Small intestine (tissue), 7 donors: ENCODE data around the gene SPRED2. TPM values are rescaled to one million over a fixed set of nuclear protein-coding genes. Genes with fewer than 3 reads are reported as not detected.
"Not testable (repeated sequence)": the region's sequence is repeated elsewhere in the genome, so short reads cannot be mapped to it uniquely, and the experiment has no call there.

ENCODE experiments used
- DNase-seq, 2 donors: peaks; one replicate each; pipeline versions ENCODE4 v3.0.0 to v3.0.0-alpha.2; 2013
- FAIRE-seq: peaks from 2 replicates; lab custom pipeline; 2012; peaks lifted over from hg19 to GRCh38; lab: Jason Lieb, UNC
- H3K27ac ChIP-seq, 3 donors: one replicate each; pipeline ENCODE4 v1.5.1; 2013; ENCODE audit warnings: low read length in 2 of 3, mild to moderate bottlenecking in 2 of 3, control low read depth in 1 of 3, inconsistent platforms in 1 of 3, low read depth in 1 of 3, moderate library complexity in 1 of 3
- H3K27me3 ChIP-seq, 3 donors: one replicate each; pipeline ENCODE4 v1.6.1; 2013; ENCODE audit warnings: low read length in 3 of 3, inconsistent platforms in 1 of 3; ENCODE audit not compliant: control insufficient read depth in 3 of 3, insufficient read depth in 3 of 3
- H3K36me3 ChIP-seq, 3 donors: one replicate each; pipeline ENCODE4 v1.6.1; 2013; ENCODE audit warnings: low read length in 3 of 3, inconsistent platforms in 1 of 3, low read depth in 1 of 3, mild to moderate bottlenecking in 1 of 3, moderate library complexity in 1 of 3; ENCODE audit not compliant: control insufficient read depth in 3 of 3, insufficient read depth in 2 of 3
- H3K4me1 ChIP-seq, 3 donors: one replicate each; pipeline ENCODE4 v1.6.1; 2013; ENCODE audit warnings: low read length in 2 of 3, inconsistent platforms in 1 of 3, low read depth in 1 of 3, mild to moderate bottlenecking in 1 of 3, moderate library complexity in 1 of 3; ENCODE audit not compliant: control insufficient read depth in 3 of 3, insufficient read depth in 2 of 3
- H3K4me3 ChIP-seq, 3 donors: one replicate each; pipeline ENCODE4 v1.5.1; 2013; ENCODE audit warnings: low read length in 3 of 3, control low read depth in 1 of 3, inconsistent platforms in 1 of 3, low read depth in 1 of 3, mild to moderate bottlenecking in 1 of 3, moderate library complexity in 1 of 3
- H3K9me3 ChIP-seq, 2 donors: one replicate each; pipeline ENCODE4 v1.6.1; 2013; ENCODE audit warnings: low read depth in 1 of 2, low read length in 1 of 2; ENCODE audit not compliant: control insufficient read depth in 2 of 2, insufficient read depth in 1 of 2
- WGBS, 3 donors: extraction: QIAGEN DNeasy Blood & Tissue Kit; methylation state at CpG; one replicate each; pipeline ENCODE4 v1.1.7; 2013; 5-methylcytosine and 5-hydroxymethylcytosine counted together
- polyA plus RNA-seq, 4 donors: library from polyadenylated mRNA; stranded (reverse) in 3 of 4; unstranded in 1 of 4; fragments of 200-250 nt in 3 of 4; fragments of 120-200 nt in 1 of 4; gene quantifications; one replicate each; pipeline versions ENCODE4 v1.2.1 to v1.2.3, GENCODE V29; 2013
- donor health status: healthy with polysubstance abuse.
- donor health status: control.
- donor health status: control.
- donor health status: Bipolar disorder and iron deficiency.
- donor health status: healthy.

The SPRED2 gene
- polyA plus RNA-seq, 4 donors: 10.7 to 26.3 (median 19.1) TPM

DNA sequence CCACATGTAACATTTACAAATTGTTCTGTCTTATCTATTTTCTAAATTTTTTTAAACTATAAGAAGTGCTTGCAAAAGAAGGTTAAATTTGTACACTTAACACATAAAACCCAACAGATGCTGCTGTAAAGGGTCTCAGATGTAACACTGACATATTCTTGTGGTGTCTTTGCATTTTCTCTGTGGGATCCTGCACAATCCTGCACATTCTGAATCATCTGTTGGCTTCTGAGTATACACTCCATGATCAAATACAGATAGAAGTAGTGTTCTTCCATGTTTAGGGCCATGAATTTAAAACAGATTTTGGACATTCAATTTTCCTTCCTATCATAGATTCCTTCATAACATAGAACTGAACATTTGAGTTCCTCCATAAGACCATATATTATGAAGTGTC lies 89.0 kb downstream of the SPRED2 start:
- no peaks in the 10 kb centered on the region for H3K4me1 ChIP-seq
- H3K36me3 ChIP-seq: peaks cover 0 to 14% (median 0%) of the 10 kb centered on the region in 3 donors
- no peak for FAIRE-seq

DNA sequence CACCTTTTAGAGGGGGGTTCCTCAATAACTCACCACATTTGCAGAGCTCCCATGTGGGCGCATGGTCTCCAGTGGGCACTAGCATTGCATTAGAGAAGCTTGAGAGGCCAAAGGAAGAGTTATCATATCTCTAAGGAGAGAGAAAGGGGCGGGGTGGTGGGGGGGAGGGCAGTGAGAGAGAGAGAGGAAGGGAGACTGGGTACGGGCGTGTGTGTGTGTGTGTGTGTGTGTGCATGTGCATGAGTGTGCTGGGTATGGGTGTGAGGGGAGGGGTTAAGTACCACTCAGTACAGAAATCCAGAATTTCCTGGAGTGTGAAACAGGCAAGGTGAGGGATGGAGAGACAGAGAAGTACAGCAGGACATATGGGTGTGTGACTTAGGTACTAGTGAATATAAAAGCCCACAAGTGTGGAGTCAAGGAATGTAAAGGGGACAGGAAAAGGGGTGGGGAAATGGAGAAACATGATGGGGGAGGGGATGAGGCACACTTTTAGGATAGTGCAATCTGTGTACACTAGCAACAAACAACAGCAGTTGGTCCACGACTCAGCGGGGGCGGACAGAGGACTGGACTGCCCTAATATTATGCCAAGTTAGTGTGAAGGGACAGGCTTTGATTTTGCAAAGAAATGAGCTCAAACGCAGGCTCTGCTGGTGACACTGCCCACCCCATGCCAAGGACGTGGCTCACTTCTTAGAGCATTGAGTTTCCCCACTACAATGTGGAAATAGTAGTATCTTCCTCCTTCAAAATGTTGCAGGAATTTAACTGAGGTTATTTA lies 91.3 kb downstream of the SPRED2 start:
- Histone ChIP-seq H3K4me1 (no peaks in the 10 kb centered on the region), H3K4me3 (no peak overlapping the region), H3K27ac (no peak overlapping the region), H3K27me3 (no peaks in the 10 kb centered on the region), H3K36me3 (peaks cover 0 to 15% (median 0%) of the 10 kb centered on the region in 3 donors), H3K9me3 (no peaks in the 10 kb centered on the region)
- WGBS, 3 donors: 86 to 90% (median 87%) methylated on average over 9 of the region's 9 CpGs
- DNase-seq (no peak), FAIRE-seq (no peak)

More for the DNA sequence above, 89.0 kb downstream of the SPRED2 start:
- Histone ChIP-seq H3K27me3 (no peaks in the 10 kb centered on the region), H3K9me3 (no peaks in the 10 kb centered on the region), H3K4me3 (no peak overlapping the region), H3K27ac (no peak overlapping the region)
- DNase-seq: no peak

DNA sequence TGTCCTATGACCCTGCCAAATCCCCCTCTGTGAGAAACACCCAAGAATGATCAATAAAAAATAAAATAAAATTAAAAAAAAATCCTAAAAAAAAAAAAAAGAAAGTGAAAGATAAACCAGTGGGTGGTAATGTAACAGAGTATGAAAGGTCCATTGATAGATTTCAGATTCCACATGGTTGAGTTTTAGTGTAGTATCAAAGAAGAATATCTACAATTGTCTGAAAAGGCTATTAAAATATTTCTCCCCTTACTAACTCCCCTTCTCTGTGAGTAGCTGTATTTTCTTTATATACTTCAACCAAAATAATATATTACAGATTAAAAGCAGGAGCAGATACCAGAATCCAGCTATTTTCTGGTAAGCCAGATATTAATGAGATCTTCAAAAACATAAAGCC lies 92.8 kb downstream of the SPRED2 start:
- Histone ChIP-seq H3K4me1 (no peaks in the 10 kb centered on the region), H3K4me3 (no peak overlapping the region), H3K27me3 (no peaks in the 10 kb centered on the region), H3K9me3 (no peaks in the 10 kb centered on the region), H3K27ac (no peak overlapping the region), H3K36me3 (peaks cover 0 to 15% (median 0%) of the 10 kb centered on the region in 3 donors)
- DNase-seq (no peak), FAIRE-seq (no peak)

DNA sequence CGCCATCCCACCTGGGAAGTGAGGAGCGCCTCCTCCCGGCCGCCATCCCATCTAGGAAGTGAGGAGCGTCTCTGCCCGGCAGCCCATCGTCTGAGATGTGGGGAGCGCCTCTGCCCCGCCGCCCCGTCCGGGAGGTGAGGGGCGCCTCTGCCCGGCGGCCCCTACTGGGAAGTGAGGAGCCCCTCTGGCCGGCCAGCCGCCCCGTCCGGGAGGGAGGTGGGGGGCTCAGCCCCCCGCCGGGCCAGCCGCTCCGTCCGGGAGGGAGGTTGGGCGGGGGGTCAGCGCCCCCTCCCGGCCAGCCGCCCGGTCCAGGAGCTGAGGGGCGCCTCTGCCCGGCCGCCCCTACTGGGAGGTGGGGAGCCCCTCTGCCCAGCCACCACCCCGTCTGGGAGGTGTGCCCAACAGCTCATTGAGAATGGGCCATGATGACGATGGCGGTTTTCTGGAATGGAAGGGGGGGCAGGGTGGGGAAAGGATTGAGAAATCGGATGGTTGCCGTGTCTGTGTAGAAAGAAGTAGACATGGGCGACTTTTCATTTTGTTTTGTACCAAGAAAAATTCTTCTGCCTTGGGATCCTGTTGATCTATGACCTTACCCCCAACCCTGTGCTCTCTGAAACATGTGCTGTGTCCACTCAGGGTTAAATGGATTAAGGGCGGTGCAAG lies 93.4 kb downstream of the SPRED2 start:
- DNase-seq, H3K4me1 ChIP-seq, H3K27me3 ChIP-seq, H3K9me3 ChIP-seq, H3K4me3 ChIP-seq, FAIRE-seq, H3K27ac ChIP-seq: not testable (repeated sequence)
- WGBS, 3 donors: 96 to 98% (median 97%) methylated on average over 15 to 35 of the region's 39 CpGs
- peaks cover 0 to 15% (median 2%) of the 10 kb centered on the region in 3 donors for H3K36me3 ChIP-seq

DNA sequence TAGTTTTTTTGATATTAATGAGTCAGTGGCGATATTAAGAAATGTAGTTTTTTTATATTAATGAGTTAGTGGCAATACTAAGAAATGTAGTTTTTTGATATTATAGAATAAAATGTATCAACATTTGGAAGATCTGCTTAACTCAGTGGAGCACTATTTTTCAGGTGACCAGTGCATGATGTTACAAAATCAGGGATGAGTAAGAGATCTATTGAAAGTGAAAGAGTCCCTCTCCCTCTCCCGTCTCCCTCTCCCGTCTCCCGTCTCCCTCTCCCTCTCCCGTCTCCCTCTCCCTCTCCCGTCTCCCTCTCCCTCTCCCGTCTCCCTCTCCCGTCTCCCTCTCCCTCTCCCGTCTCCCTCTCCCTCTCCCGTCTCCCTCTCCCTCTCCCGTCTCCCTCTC lies 94.5 kb downstream of the SPRED2 start:
- H3K4me1 ChIP-seq, H3K27me3 ChIP-seq, FAIRE-seq, H3K27ac ChIP-seq, H3K9me3 ChIP-seq, DNase-seq, H3K4me3 ChIP-seq: not testable (repeated sequence)
- 83 to 99% (median 94%) methylated on average over 3 to 5 of the region's 11 CpGs for WGBS, 3 donors
- peaks cover 0 to 13% (median 5%) of the 10 kb centered on the region in 3 donors for H3K36me3 ChIP-seq

DNA sequence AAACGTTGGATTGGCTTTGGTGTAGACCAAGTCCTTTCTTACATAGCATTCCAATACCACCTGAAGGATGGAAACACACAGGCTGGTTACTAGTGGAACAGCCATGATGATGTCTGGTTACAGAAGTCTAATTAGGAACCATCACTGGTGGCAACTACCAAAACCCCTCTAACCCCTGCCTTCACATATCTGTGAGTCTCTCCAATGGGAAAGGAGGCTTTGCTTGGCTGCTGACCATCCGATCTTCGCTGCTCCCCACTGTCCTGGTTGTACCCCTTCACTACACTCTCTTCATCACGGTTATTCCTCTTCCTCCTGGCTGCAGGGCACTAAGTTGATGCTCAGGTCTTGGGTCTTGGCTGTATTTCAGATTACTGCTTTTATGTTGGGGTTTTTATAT lies 97.7 kb downstream of the SPRED2 start:
- Histone ChIP-seq H3K4me3 (no peak overlapping the region), H3K27ac (no peak overlapping the region), H3K27me3 (no peaks in the 10 kb centered on the region), H3K36me3 (peaks cover 0 to 17% (median 9%) of the 10 kb centered on the region in 3 donors), H3K9me3 (no peaks in the 10 kb centered on the region), H3K4me1 (no peaks in the 10 kb centered on the region)
- no peak for FAIRE-seq
- WGBS, 3 donors: 95 to 99% (median 97%) methylated on average over 4 of the region's 4 CpGs
- no peak for DNase-seq

DNA sequence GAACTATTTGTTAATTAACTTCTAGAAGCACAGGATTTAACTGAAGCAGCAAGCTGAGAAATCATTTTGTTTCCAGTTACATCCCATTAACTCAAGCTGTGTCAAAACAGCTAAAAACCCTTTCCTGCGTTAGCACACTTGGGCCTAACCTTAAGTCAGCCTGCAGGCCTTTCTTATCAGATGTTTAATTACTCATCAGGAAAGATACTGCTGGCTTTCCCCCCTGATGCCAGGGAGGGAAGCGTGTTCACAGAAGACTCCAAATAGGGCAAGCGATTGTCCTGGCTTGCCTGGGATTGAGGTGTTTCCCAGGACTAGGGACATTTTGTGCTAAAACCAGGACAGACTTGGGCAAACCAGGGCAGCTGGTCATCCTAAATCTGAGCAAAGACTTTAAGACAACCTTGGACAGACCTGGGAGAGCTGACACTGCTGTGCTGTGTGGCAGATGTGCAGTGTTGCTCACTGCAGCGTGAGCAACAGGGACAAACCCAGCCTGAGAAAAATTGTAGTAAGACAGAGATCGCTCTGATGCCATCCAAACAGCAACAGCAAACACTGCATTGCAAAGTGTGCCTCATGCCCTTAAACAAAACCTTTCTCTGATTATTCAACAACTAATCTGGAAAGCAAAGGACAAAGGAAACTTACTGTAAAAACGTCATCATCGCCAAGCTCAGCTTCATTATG lies 100.9 kb downstream of the SPRED2 start:
- FAIRE-seq: no peak
- peaks cover 0 to 31% (median 9%) of the 10 kb centered on the region in 3 donors for H3K36me3 ChIP-seq
- H3K4me3 ChIP-seq: no peak overlapping the region
- WGBS, 3 donors: 93 to 96% (median 94%) methylated on average over 7 of the region's 7 CpGs
- no peaks in the 10 kb centered on the region for H3K9me3 ChIP-seq
- no peak for DNase-seq
- H3K27ac ChIP-seq: no peak overlapping the region
- H3K4me1 ChIP-seq: no peaks in the 10 kb centered on the region
- no peaks in the 10 kb centered on the region for H3K27me3 ChIP-seq

DNA sequence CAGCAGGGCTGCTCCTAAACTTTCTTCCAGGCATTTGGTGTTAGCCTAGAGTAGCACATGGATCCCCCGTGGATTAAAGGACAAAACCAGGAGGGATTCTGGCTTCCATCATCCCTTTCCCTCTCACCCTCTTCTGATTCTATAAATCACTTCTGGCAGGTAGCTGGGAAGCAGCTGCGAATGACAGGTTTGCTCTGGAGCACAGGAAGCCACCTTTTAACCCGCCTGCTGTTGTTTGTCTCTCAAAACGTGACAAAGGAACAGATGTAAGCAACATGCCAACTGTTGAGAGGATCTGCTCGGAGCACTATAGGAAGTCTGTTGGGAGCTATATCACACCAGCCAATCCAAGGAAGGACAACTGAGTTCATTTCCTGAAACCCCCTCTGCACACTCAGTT lies 102.9 kb downstream of the SPRED2 start:
- Histone ChIP-seq H3K9me3 (no peaks in the 10 kb centered on the region), H3K36me3 (peaks cover 0 to 36% (median 12%) of the 10 kb centered on the region in 3 donors), H3K27ac (no peak overlapping the region), H3K27me3 (no peaks in the 10 kb centered on the region), H3K4me1 (no peaks in the 10 kb centered on the region), H3K4me3 (no peak overlapping the region)
- FAIRE-seq (no peak), DNase-seq (no peak)
- WGBS, 3 donors: 70 to 87% (median 80%) methylated on average over 5 of the region's 5 CpGs
